Measurements from ENCODE around the gene RNGTT. TPM values are rescaled to one million over a fixed set of nuclear protein-coding genes. Genes with fewer than 3 reads are reported as not detected.

Gene RNGTT
- polyA plus RNA-seq, 4 donors, result 3.8 to 8.3 (median 4.7) TPM

DNA sequence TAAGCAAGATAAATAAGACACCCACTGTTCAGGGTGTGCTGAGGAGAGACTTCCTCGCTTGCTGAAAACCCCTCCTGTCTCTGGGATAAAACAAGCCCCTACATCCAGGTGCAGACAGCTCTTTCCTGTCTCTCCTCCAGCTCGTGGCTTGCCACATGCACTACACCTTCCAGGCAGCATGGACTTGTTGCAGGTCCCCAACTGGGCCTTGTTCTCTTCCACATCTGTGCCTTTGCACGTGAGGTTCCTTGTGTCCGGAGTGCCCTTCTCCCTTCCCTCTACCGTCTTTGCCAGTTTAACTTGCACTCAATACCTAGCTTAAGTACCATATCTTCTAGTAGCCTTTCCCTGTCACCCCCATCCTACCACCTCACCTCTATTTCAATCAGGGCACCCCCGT, 397.6 kb downstream of the RNGTT start:
- 65 to 75% (median 71%) methylated on average over 6 of the region's 6 CpGs for WGBS, 3 donors
- DNase-seq (no peak), FAIRE-seq (no peak)
- no peaks in the 10 kb centered on the region for H3K27me3 ChIP-seq (ENCODE audit: control insufficient read depth in 3 of 3, insufficient read depth in 3 of 3, low read length in 3 of 3)
- H3K27ac ChIP-seq (ENCODE audit: low read depth in 1 of 3, low read length in 2 of 3), result no peak overlapping the region
- peaks cover 0 to 14% of the 10 kb centered on the region in 2 donors for H3K9me3 ChIP-seq (ENCODE audit: control insufficient read depth in 2 of 2, insufficient read depth in 1 of 2, low read depth in 1 of 2, low read length in 1 of 2)
- no peaks in the 10 kb centered on the region for H3K4me1 ChIP-seq (ENCODE audit: control insufficient read depth in 3 of 3, insufficient read depth in 2 of 3, low read depth in 1 of 3, low read length in 2 of 3)
- H3K36me3 ChIP-seq (ENCODE audit: control insufficient read depth in 3 of 3, insufficient read depth in 2 of 3, low read depth in 1 of 3, low read length in 3 of 3), result no peaks in the 10 kb centered on the region
- no peak overlapping the region for H3K4me3 ChIP-seq (ENCODE audit: low read depth in 1 of 3, low read length in 3 of 3)

DNA sequence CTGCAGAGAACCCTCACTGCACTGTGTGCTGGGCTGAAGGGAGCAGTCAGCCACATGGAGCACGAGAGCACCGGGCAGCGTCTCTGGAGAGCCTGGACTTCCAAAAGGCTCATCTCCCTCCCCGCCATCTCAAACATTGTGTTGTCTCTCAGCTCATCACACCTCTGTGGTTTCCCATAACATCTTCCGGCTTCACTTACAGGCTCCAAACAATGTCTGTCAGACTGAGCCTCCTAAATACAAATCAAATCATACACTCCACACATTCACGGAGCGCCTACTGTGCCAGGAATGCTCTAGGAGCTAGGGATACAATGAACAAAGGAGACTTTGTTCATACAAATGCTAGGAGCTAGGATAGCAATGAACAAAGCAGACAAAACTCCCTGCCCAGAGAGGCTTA, 398.0 kb downstream of the RNGTT start:
- DNase-seq (no peak), FAIRE-seq (no peak)
- no peak overlapping the region for H3K27ac ChIP-seq (ENCODE audit: low read depth in 1 of 3, low read length in 2 of 3)
- 77 to 86% (median 86%) methylated on average over 7 of the region's 7 CpGs for WGBS, 3 donors
- H3K9me3 ChIP-seq (ENCODE audit: control insufficient read depth in 2 of 2, insufficient read depth in 1 of 2, low read depth in 1 of 2, low read length in 1 of 2), result peaks cover 0 to 14% of the 10 kb centered on the region in 2 donors
- no peaks in the 10 kb centered on the region for H3K27me3 ChIP-seq (ENCODE audit: control insufficient read depth in 3 of 3, insufficient read depth in 3 of 3, low read length in 3 of 3)
- H3K4me1 ChIP-seq (ENCODE audit: control insufficient read depth in 3 of 3, insufficient read depth in 2 of 3, low read depth in 1 of 3, low read length in 2 of 3), result no peaks in the 10 kb centered on the region
- H3K4me3 ChIP-seq (ENCODE audit: low read depth in 1 of 3, low read length in 3 of 3), result no peak overlapping the region
- no peaks in the 10 kb centered on the region for H3K36me3 ChIP-seq (ENCODE audit: control insufficient read depth in 3 of 3, insufficient read depth in 2 of 3, low read depth in 1 of 3, low read length in 3 of 3)

DNA sequence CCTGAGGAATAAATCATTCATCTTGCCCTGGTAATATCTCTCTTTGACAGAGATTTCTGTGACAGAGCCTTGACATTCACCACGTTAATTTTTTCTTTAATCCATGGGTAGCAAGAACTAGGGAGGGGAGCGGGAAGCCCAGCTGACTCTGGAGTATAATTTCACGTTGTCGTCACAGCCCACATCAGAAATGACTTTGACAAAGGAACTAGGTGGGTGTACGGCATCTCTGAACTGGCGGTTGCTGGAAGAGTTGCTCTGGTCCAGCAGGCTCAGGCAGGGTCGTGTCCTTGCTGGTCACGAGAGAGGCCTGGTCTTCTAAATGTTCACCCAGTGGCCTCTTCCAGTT, 400.2 kb downstream of the RNGTT start:
- Histone ChIP-seq H3K27me3 (ENCODE audit: control insufficient read depth in 3 of 3, insufficient read depth in 3 of 3, low read length in 3 of 3) (no peaks in the 10 kb centered on the region), H3K4me3 (ENCODE audit: low read depth in 1 of 3, low read length in 3 of 3) (no peak overlapping the region), H3K27ac (ENCODE audit: low read depth in 1 of 3, low read length in 2 of 3) (no peak overlapping the region), H3K36me3 (ENCODE audit: control insufficient read depth in 3 of 3, insufficient read depth in 2 of 3, low read depth in 1 of 3, low read length in 3 of 3) (no peaks in the 10 kb centered on the region), H3K4me1 (ENCODE audit: control insufficient read depth in 3 of 3, insufficient read depth in 2 of 3, low read depth in 1 of 3, low read length in 2 of 3) (no peaks in the 10 kb centered on the region), H3K9me3 (ENCODE audit: control insufficient read depth in 2 of 2, insufficient read depth in 1 of 2, low read depth in 1 of 2, low read length in 1 of 2) (no peaks in the 10 kb centered on the region)
- WGBS, 3 donors, result 86 to 94% (median 88%) methylated on average over 8 of the region's 8 CpGs
- DNase-seq (no peak), FAIRE-seq (no peak)

DNA sequence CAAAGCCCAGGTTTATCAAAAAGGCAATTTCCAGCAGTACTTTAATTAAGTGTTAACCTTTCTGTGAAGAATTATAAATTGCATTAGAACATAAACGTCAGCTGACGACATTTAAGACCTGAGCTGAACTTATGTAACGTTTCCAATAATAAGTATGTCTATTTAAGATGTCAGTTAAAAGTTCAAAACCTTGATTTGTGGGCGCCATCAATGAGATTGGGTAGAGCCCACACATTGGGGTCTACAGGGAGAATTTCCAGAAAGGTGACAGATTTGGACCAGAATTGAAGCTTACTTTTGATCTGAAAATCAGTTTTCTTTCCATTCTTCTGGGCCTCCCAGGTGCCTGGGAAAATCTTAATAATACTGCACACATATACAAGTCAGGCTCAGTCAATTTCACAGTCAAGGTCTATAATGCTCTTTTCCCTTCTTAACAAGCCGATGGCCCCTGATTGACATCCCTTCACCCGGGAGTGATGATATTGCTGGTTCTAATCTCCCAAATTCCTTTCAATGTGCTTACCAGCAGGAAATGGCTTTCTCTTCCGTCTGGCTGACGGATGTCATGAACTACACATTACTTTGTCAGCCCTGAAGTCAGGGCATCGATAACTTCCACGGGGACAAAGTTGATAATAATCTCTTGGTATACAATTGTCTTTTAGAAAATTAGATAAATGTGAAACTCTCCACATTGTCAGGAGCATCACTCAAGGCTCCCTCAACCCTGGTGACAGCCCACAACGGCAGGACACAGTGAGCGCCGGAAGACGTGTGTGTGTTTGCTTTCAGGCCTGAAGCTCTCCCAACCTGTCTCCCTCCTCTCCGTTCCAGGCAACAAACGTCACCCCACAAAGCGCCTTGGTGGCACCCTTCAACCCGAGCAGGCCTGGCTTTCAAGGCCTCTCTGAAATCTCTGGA, 400.8 kb downstream of the RNGTT start:
- Histone ChIP-seq H3K27me3 (ENCODE audit: control insufficient read depth in 3 of 3, insufficient read depth in 3 of 3, low read length in 3 of 3) (no peaks in the 10 kb centered on the region), H3K9me3 (ENCODE audit: control insufficient read depth in 2 of 2, insufficient read depth in 1 of 2, low read depth in 1 of 2, low read length in 1 of 2) (no peaks in the 10 kb centered on the region)

DNA sequence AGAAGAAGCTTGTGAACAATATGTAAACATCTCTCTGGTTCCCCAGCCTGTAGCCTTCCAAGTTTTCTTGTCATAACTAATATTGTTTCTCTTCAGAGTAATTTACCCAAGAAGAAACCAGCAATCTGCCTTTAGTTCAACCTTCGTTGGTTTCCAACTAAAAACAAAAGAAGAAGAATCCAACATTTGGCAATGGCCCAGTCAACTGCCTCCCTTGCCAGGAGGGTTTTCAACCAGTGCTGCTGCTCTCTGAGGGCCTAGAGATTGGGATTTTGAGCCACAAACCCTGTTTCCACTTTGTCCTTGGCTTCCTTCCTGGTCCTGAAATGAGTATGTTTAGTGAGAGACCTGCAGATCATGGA, 401.5 kb downstream of the RNGTT start:
- Histone ChIP-seq H3K4me1 (ENCODE audit: control insufficient read depth in 3 of 3, insufficient read depth in 2 of 3, low read depth in 1 of 3, low read length in 2 of 3) (no peaks in the 10 kb centered on the region), H3K27ac (ENCODE audit: low read depth in 1 of 3, low read length in 2 of 3) (no peak overlapping the region), H3K4me3 (ENCODE audit: low read depth in 1 of 3, low read length in 3 of 3) (no peak overlapping the region), H3K36me3 (ENCODE audit: control insufficient read depth in 3 of 3, insufficient read depth in 2 of 3, low read depth in 1 of 3, low read length in 3 of 3) (no peaks in the 10 kb centered on the region), H3K9me3 (ENCODE audit: control insufficient read depth in 2 of 2, insufficient read depth in 1 of 2, low read depth in 1 of 2, low read length in 1 of 2) (no peaks in the 10 kb centered on the region), H3K27me3 (ENCODE audit: control insufficient read depth in 3 of 3, insufficient read depth in 3 of 3, low read length in 3 of 3) (no peaks in the 10 kb centered on the region)
- DNase-seq, result no peak
- 39 to 53% (median 41%) methylated on average over 1 of the region's 1 CpG for WGBS, 3 donors
- FAIRE-seq, result no peak

More for the DNA sequence above, 400.8 kb downstream of the RNGTT start:
- WGBS, 3 donors, result 82 to 85% (median 84%) methylated on average over 18 of the region's 18 CpGs
- no peak for DNase-seq
- H3K27ac ChIP-seq (ENCODE audit: low read depth in 1 of 3, low read length in 2 of 3), result no peak overlapping the region
- no peaks in the 10 kb centered on the region for H3K4me1 ChIP-seq (ENCODE audit: control insufficient read depth in 3 of 3, insufficient read depth in 2 of 3, low read depth in 1 of 3, low read length in 2 of 3)
- H3K4me3 ChIP-seq (ENCODE audit: low read depth in 1 of 3, low read length in 3 of 3), result no peak overlapping the region
- no peak for FAIRE-seq
- no peaks in the 10 kb centered on the region for H3K36me3 ChIP-seq (ENCODE audit: control insufficient read depth in 3 of 3, insufficient read depth in 2 of 3, low read depth in 1 of 3, low read length in 3 of 3)

DNA sequence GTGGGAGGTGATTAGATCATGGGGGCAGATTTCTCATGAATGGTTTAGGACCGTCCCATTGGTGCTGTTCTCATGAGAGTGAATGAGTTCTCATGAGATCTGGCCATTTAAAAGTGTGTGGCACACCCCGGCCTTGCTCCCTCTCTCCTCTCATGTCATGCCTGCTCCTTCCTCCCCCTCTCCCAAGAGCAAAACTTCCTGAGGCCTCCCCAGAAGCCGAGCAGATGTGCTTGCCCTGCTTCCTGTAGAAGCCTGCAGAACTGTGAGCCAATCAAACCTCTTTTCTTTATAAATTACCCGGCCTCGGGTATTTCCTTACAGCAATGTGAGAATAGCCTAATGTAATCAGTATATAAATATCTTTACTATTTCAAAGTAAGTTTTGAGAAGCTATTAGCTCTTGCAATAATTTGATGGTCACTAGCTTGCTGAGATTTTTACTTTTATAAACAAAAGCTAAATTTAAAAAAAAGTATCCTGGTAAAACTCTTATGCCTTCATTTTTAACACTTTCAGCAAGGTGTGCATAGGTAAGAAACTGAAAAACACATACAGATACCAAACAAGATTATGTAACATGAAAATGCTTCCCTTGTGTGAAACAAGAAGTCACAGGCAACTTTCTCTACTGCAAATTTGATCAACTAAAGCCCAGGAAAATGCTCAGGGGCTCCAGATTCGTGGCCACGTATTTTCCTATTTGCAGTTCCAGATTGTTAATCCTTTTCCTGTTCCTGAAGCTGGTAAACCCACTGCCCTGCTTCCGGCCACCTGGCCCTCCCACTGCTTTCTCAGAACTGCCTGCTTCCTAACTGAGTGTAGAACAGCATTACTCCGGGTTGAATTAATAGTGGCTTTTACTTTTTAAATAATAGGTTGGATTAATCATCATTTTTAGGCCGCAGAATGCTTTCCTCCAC, 402.1 kb downstream of the RNGTT start:
- Histone ChIP-seq H3K9me3 (ENCODE audit: control insufficient read depth in 2 of 2, insufficient read depth in 1 of 2, low read depth in 1 of 2, low read length in 1 of 2) (no peaks in the 10 kb centered on the region), H3K36me3 (ENCODE audit: control insufficient read depth in 3 of 3, insufficient read depth in 2 of 3, low read depth in 1 of 3, low read length in 3 of 3) (no peaks in the 10 kb centered on the region), H3K4me3 (ENCODE audit: low read depth in 1 of 3, low read length in 3 of 3) (no peak overlapping the region), H3K4me1 (ENCODE audit: control insufficient read depth in 3 of 3, insufficient read depth in 2 of 3, low read depth in 1 of 3, low read length in 2 of 3) (no peaks in the 10 kb centered on the region), H3K27ac (ENCODE audit: low read depth in 1 of 3, low read length in 2 of 3) (no peak overlapping the region), H3K27me3 (ENCODE audit: control insufficient read depth in 3 of 3, insufficient read depth in 3 of 3, low read length in 3 of 3) (no peaks in the 10 kb centered on the region)
- FAIRE-seq (no peak), DNase-seq (no peak)
- 45 to 63% (median 60%) methylated on average over 10 of the region's 10 CpGs for WGBS, 3 donors

Other genes starting within 250 kb of the RNGTT start
- 10 to 100 TPM; 30.2 to 72.3 (median 34.8) TPM for gene PNRC1, start 117.1 kb upstream of the RNGTT start, polyA plus RNA-seq
- 1 to 10 TPM in 1 of 4 donors, under 1 TPM in 1, not detected in 2; 0.15 to 1.3 TPM for gene SRSF12, start 154.5 kb upstream of the RNGTT start, polyA plus RNA-seq
- 10 to 100 TPM in 2 of 4 donors, 1 to 10 TPM in 2; 2.4 to 31.3 (median 7.6) TPM for gene PM20D2, start 182.4 kb upstream of the RNGTT start, polyA plus RNA-seq

Data from small intestine (tissue), 7 donors.